ENCODE results near the gene FBRSL1.

DNA sequence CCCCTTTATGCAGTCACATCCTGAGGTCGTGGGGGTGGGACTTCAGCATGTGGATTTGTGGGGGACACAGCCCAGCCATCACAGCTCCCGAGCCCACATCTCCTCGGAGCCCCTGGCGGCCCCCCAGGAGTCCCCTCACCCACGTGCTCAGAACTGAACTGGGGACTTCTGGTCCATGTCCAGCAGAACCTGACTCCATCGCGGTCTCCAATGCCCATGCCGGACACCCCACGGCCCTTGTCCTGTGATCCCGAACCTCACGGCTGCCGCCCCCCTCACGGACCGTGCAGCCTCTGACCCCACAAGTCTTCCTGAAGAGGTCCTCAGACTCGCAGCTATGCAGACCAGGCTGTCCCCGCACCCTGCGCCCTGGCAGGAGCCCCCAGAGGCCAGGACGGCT lies 13.5 kb upstream of the FBRSL1 start:
- TF ChIP-seq, protein P1, sequence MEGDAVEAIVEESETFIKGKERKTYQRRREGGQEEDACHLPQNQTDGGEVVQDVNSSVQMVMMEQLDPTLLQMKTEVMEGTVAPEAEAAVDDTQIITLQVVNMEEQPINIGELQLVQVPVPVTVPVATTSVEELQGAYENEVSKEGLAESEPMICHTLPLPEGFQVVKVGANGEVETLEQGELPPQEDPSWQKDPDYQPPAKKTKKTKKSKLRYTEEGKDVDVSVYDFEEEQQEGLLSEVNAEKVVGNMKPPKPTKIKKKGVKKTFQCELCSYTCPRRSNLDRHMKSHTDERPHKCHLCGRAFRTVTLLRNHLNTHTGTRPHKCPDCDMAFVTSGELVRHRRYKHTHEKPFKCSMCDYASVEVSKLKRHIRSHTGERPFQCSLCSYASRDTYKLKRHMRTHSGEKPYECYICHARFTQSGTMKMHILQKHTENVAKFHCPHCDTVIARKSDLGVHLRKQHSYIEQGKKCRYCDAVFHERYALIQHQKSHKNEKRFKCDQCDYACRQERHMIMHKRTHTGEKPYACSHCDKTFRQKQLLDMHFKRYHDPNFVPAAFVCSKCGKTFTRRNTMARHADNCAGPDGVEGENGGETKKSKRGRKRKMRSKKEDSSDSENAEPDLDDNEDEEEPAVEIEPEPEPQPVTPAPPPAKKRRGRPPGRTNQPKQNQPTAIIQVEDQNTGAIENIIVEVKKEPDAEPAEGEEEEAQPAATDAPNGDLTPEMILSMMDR (IDR thresholded peaks at IDR 0.05; ENCODE audit: insufficient read depth, low read length): no peak
- TF ChIP-seq, protein P2, sequence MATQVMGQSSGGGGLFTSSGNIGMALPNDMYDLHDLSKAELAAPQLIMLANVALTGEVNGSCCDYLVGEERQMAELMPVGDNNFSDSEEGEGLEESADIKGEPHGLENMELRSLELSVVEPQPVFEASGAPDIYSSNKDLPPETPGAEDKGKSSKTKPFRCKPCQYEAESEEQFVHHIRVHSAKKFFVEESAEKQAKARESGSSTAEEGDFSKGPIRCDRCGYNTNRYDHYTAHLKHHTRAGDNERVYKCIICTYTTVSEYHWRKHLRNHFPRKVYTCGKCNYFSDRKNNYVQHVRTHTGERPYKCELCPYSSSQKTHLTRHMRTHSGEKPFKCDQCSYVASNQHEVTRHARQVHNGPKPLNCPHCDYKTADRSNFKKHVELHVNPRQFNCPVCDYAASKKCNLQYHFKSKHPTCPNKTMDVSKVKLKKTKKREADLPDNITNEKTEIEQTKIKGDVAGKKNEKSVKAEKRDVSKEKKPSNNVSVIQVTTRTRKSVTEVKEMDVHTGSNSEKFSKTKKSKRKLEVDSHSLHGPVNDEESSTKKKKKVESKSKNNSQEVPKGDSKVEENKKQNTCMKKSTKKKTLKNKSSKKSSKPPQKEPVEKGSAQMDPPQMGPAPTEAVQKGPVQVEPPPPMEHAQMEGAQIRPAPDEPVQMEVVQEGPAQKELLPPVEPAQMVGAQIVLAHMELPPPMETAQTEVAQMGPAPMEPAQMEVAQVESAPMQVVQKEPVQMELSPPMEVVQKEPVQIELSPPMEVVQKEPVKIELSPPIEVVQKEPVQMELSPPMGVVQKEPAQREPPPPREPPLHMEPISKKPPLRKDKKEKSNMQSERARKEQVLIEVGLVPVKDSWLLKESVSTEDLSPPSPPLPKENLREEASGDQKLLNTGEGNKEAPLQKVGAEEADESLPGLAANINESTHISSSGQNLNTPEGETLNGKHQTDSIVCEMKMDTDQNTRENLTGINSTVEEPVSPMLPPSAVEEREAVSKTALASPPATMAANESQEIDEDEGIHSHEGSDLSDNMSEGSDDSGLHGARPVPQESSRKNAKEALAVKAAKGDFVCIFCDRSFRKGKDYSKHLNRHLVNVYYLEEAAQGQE (IDR thresholded peaks at IDR 0.05; ENCODE audit: insufficient replicate concordance, low read depth): no peak
- TF ChIP-seq POLR2AphosphoS5 (IDR thresholded peaks at IDR 0.05; ENCODE audit: low read depth) (no peak), SPI1 (IDR thresholded peaks at IDR 0.05; ENCODE audit: borderline replicate concordance, low read depth) (no peak)

All from HL-60 (cell line).